A549 (cell line): ENCODE results near the gene TSHZ3. TPM values are rescaled to one million over a fixed set of nuclear protein-coding genes. Genes with fewer than 3 reads are reported as not detected.

ENCODE experiments used
- ATAC-seq, 2 experiments: fragments of 200-7000 bp in 1 of 2; fragments of >200 bp in 1 of 2; cut with Nextera tagmentation in 1 of 2; cut with Tn5 transposase in 1 of 2; 3 replicates each; pipeline versions ENCODE4 v1.8.0 to v1.9.1; 2018 to 2020; ENCODE audit warnings: mild to moderate bottlenecking in 1 of 2, moderate library complexity in 1 of 2
- CTCF ChIA-PET: fragments of 300-600 bp; sonication (Branson Sonifier 250); formaldehyde crosslinking; extraction: SDS; loops from one replicate; lab custom pipeline; 2021; ENCODE audit warnings: antibody characterized with exemption, inconsistent platforms; lab: Yijun Ruan, JAX
- POLR2A ChIA-PET: fragments of 350-600 bp; formaldehyde crosslinking; extraction: SDS; loops from one replicate; lab custom pipeline; 2021; ENCODE audit warnings: antibody characterized with exemption, inconsistent platforms; lab: Yijun Ruan, JAX
- DNase-seq, 2 experiments: peaks; one replicate each; pipeline versions ENCODE4 v3.0.0 to v3.0.0-alpha.2; 2011 to 2016; ENCODE audit warnings: low read depth in 1 of 2, low spot score in 1 of 2
- FAIRE-seq: peaks from 2 replicates; lab custom pipeline; 2011; peaks lifted over from hg19 to GRCh38; lab: Jason Lieb, UNC
- H3K27ac ChIP-seq, 2 experiments: fragments of >200 bp; sonication (Bioruptor Twin); formaldehyde crosslinking; 3 replicates each; pipeline ENCODE4 v1.5.1; 2016 to 2017
- H3K4me1 ChIP-seq: fragments of >200 bp; sonication (Bioruptor Twin); formaldehyde crosslinking; 3 replicates; pipeline ENCODE4 v1.6.1; 2016
- H3K4me2 ChIP-seq: fragments of >200 bp; sonication (Bioruptor Twin); formaldehyde crosslinking; 3 replicates; pipeline ENCODE4 v1.6.1; 2016
- H3K4me3 ChIP-seq: fragments of >200 bp; sonication (Bioruptor Twin); formaldehyde crosslinking; 3 replicates; pipeline ENCODE4 v1.5.1; 2016
- H3K9me3 ChIP-seq: fragments of >200 bp; sonication (Bioruptor Twin); formaldehyde crosslinking; 3 replicates; pipeline ENCODE4 v1.6.1; 2016
- CTCF ChIP-seq: fragments of >200 bp; sonication (Bioruptor Twin); formaldehyde crosslinking; IDR thresholded peaks from 3 replicates; pipeline ENCODE4 v1.5.1; 2016
- E2F6 ChIP-seq: IDR thresholded peaks from 2 replicates; pipeline ENCODE4 v1.6.1; 2012; ENCODE audit warnings: low read depth, borderline replicate concordance
- EHMT2 ChIP-seq: fragments of 200-600 bp; sonication (generic); IDR thresholded peaks from 2 replicates; pipeline ENCODE4 v1.6.1; 2016; ENCODE audit warnings: antibody characterized with exemption, low read depth, mild to moderate bottlenecking, moderate library complexity
- EP300 ChIP-seq, 2 experiments: fragments of >200 bp; sonication (Bioruptor Twin); formaldehyde crosslinking; IDR thresholded peaks; 2 replicates in 1 of 2; 3 replicates in 1 of 2; pipeline ENCODE4 v1.6.1; 2016 to 2017
- FOSB ChIP-seq: fragments of 250-450 bp; sonication (Bioruptor Pico); IDR thresholded peaks from 2 replicates; pipeline ENCODE4 v1.5.0; 2020; ENCODE audit warnings: mild to moderate bottlenecking, moderate library complexity
- FOSL2 ChIP-seq, 2 experiments: fragments of 450-650 bp in 1 of 2; fragments of >200 bp in 1 of 2; sonication (Bioruptor Twin) in 1 of 2; formaldehyde crosslinking; IDR thresholded peaks; 2 replicates each; pipeline versions ENCODE4 v1.5.0 to v1.6.1; 2016 to 2020; ENCODE audit warnings: mild to moderate bottlenecking in 1 of 2, moderate library complexity in 1 of 2
- GATA3 ChIP-seq: IDR thresholded peaks from 2 replicates; pipeline ENCODE4 v1.6.1; 2012; ENCODE audit warnings: borderline replicate concordance
- HDAC2 ChIP-seq: fragments of 200-600 bp; sonication (generic); IDR thresholded peaks from 2 replicates; pipeline ENCODE4 v1.6.1; 2016
- HES2 ChIP-seq: fragments of >200 bp; sonication (Bioruptor Twin); formaldehyde crosslinking; IDR thresholded peaks from 2 replicates; pipeline ENCODE4 v1.6.1; 2016
- HEYL ChIP-seq: fragments of 250-450 bp; sonication (Bioruptor Pico); IDR thresholded peaks from 2 replicates; pipeline ENCODE4 v1.8.0; 2021; ENCODE audit warnings: mild to moderate bottlenecking, moderate library complexity
- HMGXB4 ChIP-seq: fragments of 250-450 bp; sonication (Bioruptor Pico); IDR thresholded peaks from 2 replicates; pipeline ENCODE4 v1.5.0; 2021; ENCODE audit warnings: mild to moderate bottlenecking, moderate library complexity, borderline replicate concordance
- JUN ChIP-seq, 2 experiments: fragments of >200 bp; sonication (Bioruptor Twin); formaldehyde crosslinking; IDR thresholded peaks; 2 replicates in 1 of 2; 3 replicates in 1 of 2; pipeline ENCODE4 v1.6.1; 2016 to 2017
- JUNB ChIP-seq: fragments of >200 bp; sonication (Bioruptor Twin); formaldehyde crosslinking; IDR thresholded peaks from 2 replicates; pipeline ENCODE4 v1.6.1; 2016
- KDM1A ChIP-seq: fragments of 200-600 bp; sonication (generic); IDR thresholded peaks from 2 replicates; pipeline ENCODE4 v1.6.1; 2016; ENCODE audit warnings: low read depth, mild to moderate bottlenecking
- MAX ChIP-seq: IDR thresholded peaks from 2 replicates; pipeline ENCODE4 v1.6.1; 2012
- MAZ ChIP-seq: fragments of 150-350 bp; IDR thresholded peaks from 2 replicates; pipeline ENCODE4 v1.6.1; 2014; ENCODE audit warnings: antibody characterized with exemption, low read depth, low read length, borderline replicate concordance
- MYC ChIP-seq: IDR thresholded peaks from 2 replicates; pipeline ENCODE4 v1.6.1; 2012; ENCODE audit warnings: mild to moderate bottlenecking, inconsistent platforms, low read length, improper control_type of control experiment, borderline replicate concordance
- NPAS2 ChIP-seq: fragments of 250-450 bp; sonication (Bioruptor Pico); IDR thresholded peaks from 2 replicates; pipeline ENCODE4 v1.8.0; 2022; ENCODE audit warnings: mild to moderate bottlenecking, moderate library complexity, borderline replicate concordance
- NR3C1 ChIP-seq: fragments of >200 bp; sonication (Bioruptor Twin); formaldehyde crosslinking; IDR thresholded peaks from 3 replicates; pipeline ENCODE4 v1.6.1; 2017
- PBX3 ChIP-seq: IDR thresholded peaks from 2 replicates; pipeline ENCODE4 v1.6.1; 2012
- PHF8 ChIP-seq: fragments of 200-600 bp; sonication (generic); IDR thresholded peaks from 2 replicates; pipeline ENCODE4 v1.6.1; 2016; ENCODE audit warnings: low read depth, mild to moderate bottlenecking, antibody characterized with exemption, moderate library complexity, borderline replicate concordance
- POLR2A ChIP-seq: IDR thresholded peaks from 2 replicates; pipeline ENCODE4 v1.6.1; 2012; ENCODE audit warnings: mild to moderate bottlenecking, low read length
- RAD21 ChIP-seq, 2 experiments: fragments of >200 bp in 1 of 2; sonication (Bioruptor Twin) in 1 of 2; formaldehyde crosslinking in 1 of 2; IDR thresholded peaks in 1 of 2; conservative IDR thresholded peaks in 1 of 2; 2 replicates in 1 of 2; 3 replicates in 1 of 2; pipeline ENCODE4 v1.6.1; 2012 to 2018; ENCODE audit warnings: inconsistent platforms in 1 of 2
- RCOR1 ChIP-seq: fragments of 150-350 bp; IDR thresholded peaks from 2 replicates; pipeline ENCODE4 v1.6.1; 2014; ENCODE audit warnings: antibody characterized with exemption, low read length, low read depth
- RFX5 ChIP-seq: fragments of 450-650 bp; IDR thresholded peaks from 2 replicates; pipeline ENCODE4 v1.7.1; 2014; ENCODE audit warnings: antibody characterized with exemption, mild to moderate bottlenecking, moderate library complexity
- RNF2 ChIP-seq: fragments of 200-600 bp; sonication (generic); IDR thresholded peaks from 2 replicates; pipeline ENCODE4 v1.6.1; 2016; ENCODE audit warnings: low read depth, mild to moderate bottlenecking, antibody characterized with exemption, moderate library complexity, borderline replicate concordance
- TFCP2L1 ChIP-seq: fragments of 250-450 bp; sonication (Bioruptor Pico); IDR thresholded peaks from 2 replicates; pipeline ENCODE4 v1.5.0; 2021; ENCODE audit warnings: mild to moderate bottlenecking
- ZC3H11A ChIP-seq: fragments of 450-650 bp; IDR thresholded peaks from 2 replicates; pipeline ENCODE4 v1.6.1; 2014; ENCODE audit warnings: antibody characterized with exemption, mild to moderate bottlenecking
- ZNF302 ChIP-seq: fragments of 250-450 bp; sonication (Bioruptor Pico); IDR thresholded peaks from 2 replicates; pipeline ENCODE4 v1.9.0; 2021; ENCODE audit warnings: inconsistent platforms, mild to moderate bottlenecking, moderate library complexity
- WGBS: methylation state at CpG from one replicate; pipeline ENCODE4 v1.1.6; 2017; ENCODE audit errors: missing lambda C conversion rate; 5-methylcytosine and 5-hydroxymethylcytosine counted together
- polyA plus RNA-seq, 4 experiments: library from polyadenylated mRNA; depleted of rRNA in 3 of 4; stranded (reverse); fragments of >200 nt; fragmentation: RNase III in 1 of 4; extraction: RNeasy Plus Mini Kit Qiagen cat#74134 plus additional on column Dnase treatment in 1 of 4; gene quantifications; 2 replicates in 3 of 4; 3 replicates in 1 of 4; pipeline ENCODE4 v1.2.3, GENCODE V29; 2011 to 2017

TSHZ3 gene
- polyA plus RNA-seq, 2 of the 4 experiments (the other 2 are of a cell fraction), result 0.92 to 2.0 TPM

GRCh38 chr19:31257025-31257424 is 92.2 kb downstream of the TSHZ3 start:
- ATAC-seq (no peak), DNase-seq (no peak), FAIRE-seq (no peak)
- Histone ChIP-seq H3K4me1 (no peaks in the 10 kb centered on the region), H3K4me3 (no peak overlapping the region), H3K27ac (no peak overlapping the region), H3K9me3 (peaks cover 38% of the 10 kb centered on the region), H3K4me2 (no peak overlapping the region)
- 30% methylated on average over 9 of the region's 9 CpGs for WGBS
- POLR2A ChIA-PET, result no interaction called here
- TF ChIP-seq FOSB (no peak), HES2 (no peak), ZC3H11A (no peak), JUNB (no peak), PHF8 (no peak), HEYL (CRISPR knock-in tag) (no peak), TFCP2L1 (no peak), NR3C1 (no peak), EHMT2 (no peak), GATA3 (no peak), RCOR1 (no peak), NPAS2 (CRISPR knock-in tag) (no peak), FOSL2 (IDR thresholded peaks at IDR 0.05) (no peak), FOSL2 (CRISPR knock-in tag; IDR thresholded peaks at IDR 0.05) (no peak), RFX5 (no peak), CTCF (no peak), HMGXB4 (no peak), MAX (no peak), ZNF302 (CRISPR knock-in tag) (no peak), RNF2 (no peak), JUN (IDR thresholded peaks at IDR 0.05) (no peak)
- CTCF ChIA-PET, result interaction anchor here (0.6 kb wide), 1 partner anchor 22 kb away, joined by 3 read pairs; no protein-coding TSS in a partner anchor

- Histone ChIP-seq H3K4me1 (no peaks in the 10 kb centered on the region), H3K9me3 (peaks cover 38% of the 10 kb centered on the region), H3K4me3 (no peak overlapping the region), H3K4me2 (no peak overlapping the region), H3K27ac (no peak overlapping the region)
- FAIRE-seq (no peak), DNase-seq (no peak), ATAC-seq (no peak)
- POLR2A ChIA-PET, result no interaction called here
- CTCF ChIA-PET, result interaction anchor here (0.6 kb wide), 1 partner anchor 22 kb away, joined by 3 read pairs; no protein-coding TSS in a partner anchor
- WGBS, result 31% methylated on average over 8 of the region's 8 CpGs
- TF ChIP-seq POLR2A (no peak), KDM1A (no peak), EHMT2 (no peak), MAZ (no peak), HMGXB4 (no peak), CTCF (no peak), PBX3 (no peak), HDAC2 (no peak), E2F6 (no peak), RFX5 (no peak), RAD21 (conservative IDR thresholded peaks at IDR 0.05 in 1 of 2, IDR thresholded peaks at IDR 0.05 in 1 of 2) (no peak), MYC (no peak), EP300 (IDR thresholded peaks at IDR 0.05) (no peak), RNF2 (no peak), NR3C1 (no peak)
Observed at GRCh38 chr19:31256593-31256960, 92.7 kb downstream of the TSHZ3 start.
